HEK293 (cell line): ENCODE data around the gene PAIP1.

ENCODE experiments used
- HOXD13 ChIP-seq: sonication (generic); formaldehyde crosslinking; IDR thresholded peaks from 2 replicates; pipeline ENCODE4 v1.8.0; 2022; ENCODE audit warnings: missing genetic modification reagents, borderline replicate concordance
- INSM2 ChIP-seq: fragments of 450-650 bp; formaldehyde crosslinking; IDR thresholded peaks from 2 replicates; pipeline ENCODE4 v1.5.1; 2016; ENCODE audit warnings: missing biosample characterization, missing genetic modification characterization
- KLF10 ChIP-seq: fragments of 450-650 bp; IDR thresholded peaks from 2 replicates; pipeline ENCODE4 v1.5.1; 2018; ENCODE audit warnings: missing biosample characterization, mild to moderate bottlenecking, missing genetic modification characterization
- MEIS1 ChIP-seq: sonication (generic); formaldehyde crosslinking; IDR thresholded peaks from 2 replicates; pipeline ENCODE4 v1.8.1; 2022; ENCODE audit warnings: missing genetic modification reagents, mild to moderate bottlenecking, borderline replicate concordance
- PRDM1 ChIP-seq: fragments of 450-650 bp; formaldehyde crosslinking; IDR thresholded peaks from 2 replicates; pipeline ENCODE4; 2016; ENCODE audit warnings: missing biosample characterization, missing genetic modification characterization
- PRDM10 ChIP-seq: fragments of 450-650 bp; formaldehyde crosslinking; IDR thresholded peaks from 2 replicates; pipeline ENCODE4 v1.5.1; 2016; ENCODE audit warnings: missing biosample characterization, missing genetic modification characterization
- PRDM2 ChIP-seq: fragments of 450-650 bp; formaldehyde crosslinking; IDR thresholded peaks from 2 replicates; pipeline ENCODE4 v1.5.1; 2016; ENCODE audit warnings: missing biosample characterization, missing genetic modification characterization, borderline replicate concordance
- SETDB1 ChIP-seq: IDR thresholded peaks from one replicate; pipeline ENCODE4 v1.6.1; 2017; ENCODE audit warnings: mild to moderate bottlenecking, low read length, moderate library complexity, mixed read lengths; ENCODE audit not compliant: insufficient read length
- ZBTB1 ChIP-seq: fragments of 450-650 bp; formaldehyde crosslinking; IDR thresholded peaks from 2 replicates; pipeline ENCODE4 v1.5.1; 2016; ENCODE audit warnings: missing biosample characterization, missing genetic modification characterization
- ZBTB6 ChIP-seq: fragments of 450-650 bp; formaldehyde crosslinking; IDR thresholded peaks from 2 replicates; pipeline ENCODE4 v1.5.1; 2017; ENCODE audit warnings: missing biosample characterization, missing genetic modification characterization
- ZBTB7A ChIP-seq: fragments of 450-650 bp; formaldehyde crosslinking; IDR thresholded peaks from 2 replicates; pipeline ENCODE4 v1.5.1; 2016; ENCODE audit warnings: low read depth, missing biosample characterization, missing genetic modification characterization
- ZFP41 ChIP-seq: fragments of 450-650 bp; formaldehyde crosslinking; IDR thresholded peaks from 2 replicates; pipeline ENCODE4 v1.5.1; 2016; ENCODE audit warnings: missing biosample characterization, missing genetic modification characterization, borderline replicate concordance
- ZFP69B ChIP-seq: fragments of 450-650 bp; formaldehyde crosslinking; IDR thresholded peaks from 2 replicates; pipeline ENCODE4 v1.5.1; 2016; ENCODE audit warnings: missing biosample characterization, missing genetic modification characterization
- ZNF121 ChIP-seq: fragments of 450-650 bp; formaldehyde crosslinking; IDR thresholded peaks from 2 replicates; pipeline ENCODE4 v1.5.1; 2016; ENCODE audit warnings: missing biosample characterization, missing genetic modification characterization
- ZNF140 ChIP-seq: fragments of 450-650 bp; formaldehyde crosslinking; IDR thresholded peaks from 2 replicates; pipeline ENCODE4 v1.5.1; 2016; ENCODE audit warnings: missing biosample characterization, missing genetic modification characterization
- ZNF2 ChIP-seq: fragments of 450-650 bp; formaldehyde crosslinking; IDR thresholded peaks from 2 replicates; pipeline ENCODE4 v1.5.1; 2016; ENCODE audit warnings: missing biosample characterization, missing genetic modification characterization
- ZNF292 ChIP-seq: fragments of 450-650 bp; formaldehyde crosslinking; IDR thresholded peaks from 2 replicates; pipeline ENCODE4 v1.5.1; 2016; ENCODE audit warnings: low read depth, missing biosample characterization, missing genetic modification characterization, borderline replicate concordance
- ZNF350 ChIP-seq: fragments of 450-650 bp; formaldehyde crosslinking; IDR thresholded peaks from 2 replicates; pipeline ENCODE4 v1.5.0; 2017; ENCODE audit warnings: missing biosample characterization, mild to moderate bottlenecking, missing genetic modification characterization
- ZNF394 ChIP-seq: fragments of 450-650 bp; formaldehyde crosslinking; IDR thresholded peaks from 2 replicates; pipeline ENCODE4 v1.5.1; 2016; ENCODE audit warnings: missing biosample characterization, missing genetic modification characterization, mild to moderate bottlenecking, moderate library complexity, borderline replicate concordance
- ZNF48 ChIP-seq: fragments of 450-650 bp; formaldehyde crosslinking; IDR thresholded peaks from 2 replicates; pipeline ENCODE4 v1.5.1; 2016; ENCODE audit warnings: missing biosample characterization, missing genetic modification characterization
- ZNF571 ChIP-seq: fragments of 450-650 bp; formaldehyde crosslinking; IDR thresholded peaks from 2 replicates; pipeline ENCODE4 v1.5.0; 2017; ENCODE audit warnings: missing biosample characterization, missing genetic modification characterization
- ZNF621 ChIP-seq: fragments of 450-650 bp; formaldehyde crosslinking; IDR thresholded peaks from 2 replicates; pipeline ENCODE4 v1.5.1; 2017; ENCODE audit warnings: missing biosample characterization, missing genetic modification characterization
- ZNF626 ChIP-seq: fragments of 450-650 bp; sonication (Bioruptor Pico); formaldehyde crosslinking; IDR thresholded peaks from 2 replicates; pipeline ENCODE4 v1.5.1; 2018; ENCODE audit warnings: missing biosample characterization, missing genetic modification characterization, inconsistent platforms
- ZNF654 ChIP-seq: fragments of 450-650 bp; formaldehyde crosslinking; IDR thresholded peaks from 2 replicates; pipeline ENCODE4 v1.5.1; 2016; ENCODE audit warnings: low read depth, missing biosample characterization, missing genetic modification characterization
- TF ChIP-seq, protein P1 (sequence below): fragments of 450-650 bp; formaldehyde crosslinking; IDR thresholded peaks from 2 replicates; pipeline ENCODE4 v1.5.1; 2016; ENCODE audit warnings: missing biosample characterization, missing genetic modification characterization

The PAIP1 gene

DNA sequence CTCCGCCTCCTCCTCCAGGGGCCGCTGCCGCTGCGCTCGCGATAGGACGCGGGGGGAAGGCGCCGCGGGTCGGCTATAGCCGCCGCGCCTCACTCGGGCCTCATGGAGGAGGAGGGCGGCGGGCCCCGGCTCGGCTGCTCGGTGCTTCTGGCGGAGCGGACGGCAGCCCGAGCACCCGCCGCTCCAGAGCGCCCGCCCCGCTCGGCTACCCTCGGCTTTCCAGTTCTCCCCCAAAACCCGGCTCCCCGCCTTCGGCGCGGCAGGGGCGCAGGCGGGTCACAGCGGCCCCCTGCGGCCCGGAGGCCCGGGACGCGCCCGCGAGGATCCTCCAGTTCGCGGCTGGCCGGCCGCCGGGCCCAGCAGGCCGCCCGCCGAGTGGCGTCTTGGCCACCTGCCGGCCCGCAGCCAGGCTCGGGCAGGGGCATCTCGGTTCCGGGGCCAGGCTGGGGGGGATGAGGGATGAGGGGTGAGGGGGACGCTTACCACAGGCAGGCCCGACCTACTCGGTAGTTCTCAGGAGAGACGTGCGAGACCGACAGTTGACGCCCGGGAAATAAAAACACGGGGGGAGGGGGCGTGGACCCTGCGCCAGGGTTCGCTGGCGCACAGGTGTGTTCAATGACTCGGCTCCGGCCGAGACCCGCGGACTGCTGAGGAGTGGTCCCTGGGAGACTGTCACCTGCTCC lies at the start of gene PAIP1 (continued):
- TF ChIP-seq INSM2 (tag by site-specific recombination) = no peak
- no peak for TF ChIP-seq ZNF121 (tag by site-specific recombination)
- no peak for TF ChIP-seq ZNF626
- peak; percentile 31; the same call in 1 of the 2 replicates for TF ChIP-seq ZFP69B (tag by site-specific recombination)
- TF ChIP-seq SETDB1 = no peak
- TF ChIP-seq ZNF292 (tag by site-specific recombination) = no peak
- TF ChIP-seq PRDM1 (tag by site-specific recombination) = no peak
- no peak for TF ChIP-seq ZNF394
- TF ChIP-seq KLF10 (tag by site-specific recombination) = peak; percentile 52; the same call in 1 of the 2 replicates
- TF ChIP-seq PRDM2 (tag by site-specific recombination) = no peak
- TF ChIP-seq ZNF621 (tag by site-specific recombination) = no peak
- no peak for TF ChIP-seq ZBTB1
- no peak for TF ChIP-seq ZNF2 (tag by site-specific recombination)
- TF ChIP-seq ZNF350 (tag by site-specific recombination) = no peak
- TF ChIP-seq, protein P1, sequence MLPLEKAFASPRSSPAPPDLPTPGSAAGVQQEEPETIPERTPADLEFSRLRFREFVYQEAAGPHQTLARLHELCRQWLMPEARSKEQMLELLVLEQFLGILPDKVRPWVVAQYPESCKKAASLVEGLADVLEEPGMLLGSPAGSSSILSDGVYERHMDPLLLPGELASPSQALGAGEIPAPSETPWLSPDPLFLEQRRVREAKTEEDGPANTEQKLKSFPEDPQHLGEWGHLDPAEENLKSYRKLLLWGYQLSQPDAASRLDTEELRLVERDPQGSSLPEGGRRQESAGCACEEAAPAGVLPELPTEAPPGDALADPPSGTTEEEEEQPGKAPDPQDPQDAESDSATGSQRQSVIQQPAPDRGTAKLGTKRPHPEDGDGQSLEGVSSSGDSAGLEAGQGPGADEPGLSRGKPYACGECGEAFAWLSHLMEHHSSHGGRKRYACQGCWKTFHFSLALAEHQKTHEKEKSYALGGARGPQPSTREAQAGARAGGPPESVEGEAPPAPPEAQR (tag by site-specific recombination) = no peak
- TF ChIP-seq ZNF654 = no peak
- no peak; the same call in 1 of the 2 replicates for TF ChIP-seq MEIS1 (CRISPR knock-in tag)
- no peak for TF ChIP-seq ZNF571
- TF ChIP-seq ZNF48 (tag by site-specific recombination) = no peak
- TF ChIP-seq ZBTB7A (tag by site-specific recombination) = no peak
- TF ChIP-seq ZFP41 = no peak
- no peak for TF ChIP-seq ZBTB6 (tag by site-specific recombination)
- TF ChIP-seq ZNF140 (tag by site-specific recombination) = no peak
- TF ChIP-seq HOXD13 (CRISPR knock-in tag) = no peak
- TF ChIP-seq PRDM10 (tag by site-specific recombination) = no peak
